ENCODE data around the gene ANXA3.

The ANXA3 gene

DNA sequence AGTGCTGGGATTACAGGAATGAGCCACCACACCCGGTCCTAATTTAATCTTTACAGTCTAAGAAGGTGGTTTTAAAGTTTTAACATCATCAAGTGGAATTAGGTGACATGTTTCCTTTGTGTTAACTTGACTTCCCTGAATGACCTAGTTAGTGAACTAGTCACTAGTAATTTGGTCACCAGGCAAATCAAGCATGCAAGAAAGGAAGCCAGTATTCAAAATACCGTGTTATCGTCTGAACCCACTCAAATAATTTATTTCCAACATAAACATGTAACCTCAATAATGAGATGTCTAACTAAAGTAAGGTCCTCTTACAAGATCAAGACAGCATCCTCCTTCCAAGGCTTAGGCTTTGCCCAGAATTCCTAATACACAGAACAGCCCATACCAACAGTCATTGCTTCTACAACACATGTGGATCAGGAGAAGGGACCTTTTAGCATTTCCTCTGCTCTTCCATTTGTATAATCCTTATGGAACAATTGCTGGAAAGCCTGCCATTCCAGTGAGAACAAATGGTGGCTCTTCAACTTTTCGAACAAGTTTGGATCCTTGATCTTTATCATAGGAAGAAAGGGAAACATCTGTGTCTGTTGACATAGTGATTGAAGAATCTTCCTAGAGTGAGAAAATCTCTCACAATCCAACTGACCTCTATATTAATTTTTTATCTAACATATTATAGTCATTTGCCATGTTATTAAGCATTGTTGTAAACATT, 97.2 kb downstream of the ANXA3 start:
- no peak for DNase-seq

DNA sequence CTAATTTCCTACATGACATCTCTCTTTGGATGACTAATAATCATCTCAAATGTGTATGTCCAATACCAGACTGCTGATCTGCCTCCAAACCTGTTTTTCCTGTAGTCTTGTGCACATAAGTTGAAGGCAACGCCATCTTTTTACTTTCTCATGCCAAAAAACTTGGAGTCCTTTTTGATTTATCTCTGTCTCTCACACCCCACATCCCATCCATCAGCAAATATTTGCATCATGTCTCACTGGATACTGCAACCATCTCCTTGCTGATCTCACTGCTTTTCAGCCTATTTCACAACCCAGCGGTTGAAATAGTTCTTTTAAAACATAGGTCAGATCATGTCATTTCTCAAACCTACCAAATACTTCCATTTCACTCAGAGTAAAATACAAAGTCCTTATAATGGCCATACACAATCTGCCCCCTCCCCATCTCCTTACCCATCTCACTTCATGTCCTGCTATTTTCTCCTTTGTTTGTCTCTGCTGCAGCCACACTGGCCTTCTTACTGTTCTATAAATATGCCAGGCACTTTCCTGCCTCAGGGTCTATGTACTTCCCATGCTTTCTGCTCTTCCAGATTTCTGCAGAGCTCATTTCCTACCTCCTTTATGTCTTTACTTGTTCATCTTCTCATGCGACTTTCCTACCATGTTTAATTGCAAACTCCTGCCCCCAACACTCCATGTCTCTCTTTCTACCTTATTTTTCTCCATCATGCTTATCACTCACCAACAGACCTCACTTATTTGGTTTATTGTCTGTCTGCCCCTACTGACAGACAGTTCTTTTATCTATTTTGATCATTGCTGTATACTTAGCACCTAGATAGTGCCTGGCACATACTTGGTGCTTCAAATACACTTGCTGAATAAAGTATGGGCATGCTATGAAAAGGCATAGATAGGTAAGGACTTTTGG, 98.8 kb downstream of the ANXA3 start:
- no peak for DNase-seq

DNA sequence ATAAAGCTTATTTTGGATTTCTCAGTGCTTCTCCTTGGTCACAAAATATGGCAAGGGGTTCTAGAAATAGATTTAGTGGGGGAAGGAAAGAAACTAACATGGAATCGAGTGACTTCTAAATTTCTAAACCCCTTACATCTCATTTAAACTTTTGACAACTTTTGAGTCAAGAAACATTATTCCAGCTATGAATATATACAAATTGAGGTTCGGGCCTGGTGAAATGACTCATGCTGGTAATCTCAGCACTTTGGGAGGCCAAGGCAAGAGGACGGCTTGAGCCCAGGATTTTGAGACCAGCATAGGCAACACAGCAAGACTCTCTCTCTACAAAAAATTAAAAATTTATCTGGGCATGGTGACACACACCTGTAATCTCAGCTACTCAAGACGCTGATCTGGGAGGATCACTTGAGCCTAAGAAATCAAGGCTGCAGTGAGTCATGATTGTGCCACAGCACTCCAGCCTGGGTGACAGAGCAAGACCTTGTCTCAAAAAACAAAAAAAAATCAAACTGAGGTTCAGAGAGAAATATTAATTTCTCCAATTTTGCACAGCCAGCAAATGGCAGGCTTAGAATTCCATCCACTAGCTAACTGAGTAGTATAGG, 99.8 kb downstream of the ANXA3 start:
- no peak for DNase-seq

DNA sequence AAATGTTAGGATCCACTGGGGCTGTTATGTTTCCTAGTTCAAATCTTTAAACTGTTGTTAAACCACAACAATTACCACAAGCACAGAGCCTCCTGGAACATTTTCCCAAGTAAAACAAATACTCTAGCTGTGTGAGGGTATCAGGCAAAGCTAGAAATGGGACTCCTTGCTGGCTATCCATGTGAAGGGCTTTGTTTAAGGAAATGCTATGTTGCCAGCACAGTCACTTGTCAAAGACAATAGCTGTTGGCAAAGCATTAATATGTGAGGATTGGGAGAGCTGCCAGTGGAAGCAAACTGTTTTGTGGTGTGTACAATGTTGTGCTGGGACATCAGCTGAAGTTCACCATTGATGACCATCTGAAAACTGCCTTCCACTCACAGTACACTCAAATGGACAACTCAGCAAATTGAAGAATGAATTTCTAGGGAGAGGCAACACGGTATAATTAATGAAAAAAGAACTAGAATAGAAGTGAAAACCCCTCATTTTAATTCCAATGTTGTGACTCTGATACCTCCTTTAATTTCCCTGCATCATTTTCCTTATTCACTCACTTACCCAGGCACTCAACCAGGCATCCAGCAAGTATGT, 100.8 kb downstream of the ANXA3 start:
- no peak for DNase-seq

DNA sequence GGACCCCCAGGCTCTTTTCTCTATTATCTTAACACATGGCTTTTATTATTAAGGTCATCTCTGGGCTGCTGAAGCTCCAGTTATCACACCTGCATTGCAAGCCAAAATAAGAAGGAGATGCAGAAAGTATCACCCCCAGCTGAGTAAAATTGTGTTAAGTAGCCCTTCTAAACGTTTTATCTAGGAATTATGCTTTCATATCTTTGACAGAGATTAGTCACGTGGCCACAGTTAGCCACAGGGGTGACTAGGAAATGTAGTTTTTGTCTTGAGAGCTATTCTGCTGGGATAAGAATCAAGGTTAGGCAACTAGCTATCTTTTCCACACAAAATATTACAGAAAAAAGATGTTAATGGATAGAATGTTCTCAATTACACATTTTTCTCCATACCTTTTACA, 102.1 kb downstream of the ANXA3 start:
- DNase-seq = no peak

DNA sequence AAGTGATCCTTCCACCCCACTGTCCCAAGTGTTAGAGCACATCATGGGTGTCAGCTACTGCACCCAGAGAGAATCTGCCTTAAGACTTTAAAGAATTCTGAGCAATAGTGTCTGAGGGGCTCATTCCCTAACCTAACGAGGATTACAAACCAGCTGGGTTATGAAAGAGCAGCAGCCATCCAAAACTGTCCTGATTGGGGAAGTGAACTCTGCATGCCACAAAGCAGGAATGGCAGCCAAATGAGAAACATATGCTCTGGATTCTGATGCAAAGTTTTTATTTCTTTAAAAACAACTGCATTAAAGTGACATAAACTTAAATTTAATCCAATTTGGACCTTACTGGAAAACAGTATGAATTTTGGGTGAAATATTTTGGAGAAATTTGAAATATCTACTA, 103.2 kb downstream of the ANXA3 start:
- DNase-seq = no peak

DNA sequence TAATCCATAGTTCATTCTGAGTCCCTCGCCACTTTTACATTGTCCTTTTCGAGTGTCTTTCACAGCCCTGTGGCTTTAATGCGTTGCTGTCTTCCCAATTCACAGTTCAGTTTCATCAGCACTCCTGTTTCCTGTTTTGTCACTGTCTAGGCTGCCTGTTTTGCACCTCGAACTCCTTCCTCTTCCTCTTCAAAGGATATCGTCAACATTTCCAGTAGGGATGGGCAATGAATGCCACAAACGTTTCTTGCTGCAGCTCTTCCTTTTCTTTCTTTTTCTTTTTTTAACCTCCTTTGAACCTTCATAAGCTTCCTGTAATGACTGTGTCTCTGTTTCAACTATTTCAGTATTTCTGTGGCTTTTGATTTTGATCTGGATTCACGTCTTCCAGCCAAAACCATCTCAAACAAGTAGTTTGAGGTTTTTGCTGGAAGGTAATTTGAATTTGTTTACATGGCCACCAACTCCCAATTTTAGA, 105.4 kb downstream of the ANXA3 start:
- DNase-seq = no peak

DNA sequence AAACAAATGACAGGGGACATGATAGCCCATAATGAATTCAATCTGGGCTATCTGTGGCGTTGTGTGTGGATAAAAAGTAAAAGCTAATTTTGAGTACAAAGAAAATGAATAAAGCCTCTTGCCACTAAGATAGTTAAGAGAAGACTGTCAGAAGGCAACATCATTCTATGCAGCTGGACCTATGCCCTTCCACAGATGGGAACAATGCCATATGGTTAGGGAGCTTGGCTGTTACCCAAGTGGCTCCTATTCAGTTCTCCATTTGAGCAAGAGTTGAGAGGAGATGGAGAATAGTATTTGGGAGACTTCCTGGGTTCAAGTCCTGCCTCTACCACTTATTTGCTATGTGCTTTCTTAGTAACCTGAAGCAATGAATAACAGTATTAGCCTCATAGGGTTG, 107.7 kb downstream of the ANXA3 start:
- no peak for DNase-seq

DNA sequence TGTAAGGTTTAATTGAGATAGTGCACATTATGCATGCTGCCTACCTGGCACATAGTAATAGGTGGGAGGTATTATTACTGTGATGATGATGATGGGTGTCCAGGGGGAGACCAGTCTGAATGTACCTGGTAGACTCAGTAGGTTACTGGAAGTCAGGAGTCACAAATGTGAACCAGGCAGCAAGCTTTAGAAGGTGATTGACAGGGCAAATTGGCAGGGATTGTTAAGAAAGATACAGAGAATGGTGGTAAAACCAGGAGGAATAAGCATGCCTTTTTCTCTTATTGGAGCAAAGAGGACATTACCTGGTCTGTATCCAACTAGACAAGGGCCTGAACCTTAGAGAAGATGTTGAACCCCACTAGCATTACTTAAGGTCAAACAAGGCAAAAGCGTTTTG, 108.1 kb downstream of the ANXA3 start:
- DNase-seq = no peak

Data from NCI-H526 treated with DMSO at 0.1 percent for 48 hours (cell line).